IPS-18c (cell line): ENCODE results near the gene CELA2B.
"Not testable (repeated sequence)": the region's sequence is repeated elsewhere in the genome, so short reads cannot be mapped to it uniquely, and the experiment has no call there.

ENCODE experiments used
- H3K4me3 ChIP-seq: 2 replicates; pipeline ENCODE4 v1.7.0; 2013; ENCODE audit warnings: low read depth, mild to moderate bottlenecking, low read length, moderate library complexity; ENCODE audit not compliant: insufficient read depth
- H3K9me3 ChIP-seq: one replicate; pipeline ENCODE4 v1.6.1; 2013; ENCODE audit warnings: mild to moderate bottlenecking, low read length, moderate library complexity; ENCODE audit not compliant: control insufficient read depth, insufficient read depth

The CELA2B gene

DNA sequence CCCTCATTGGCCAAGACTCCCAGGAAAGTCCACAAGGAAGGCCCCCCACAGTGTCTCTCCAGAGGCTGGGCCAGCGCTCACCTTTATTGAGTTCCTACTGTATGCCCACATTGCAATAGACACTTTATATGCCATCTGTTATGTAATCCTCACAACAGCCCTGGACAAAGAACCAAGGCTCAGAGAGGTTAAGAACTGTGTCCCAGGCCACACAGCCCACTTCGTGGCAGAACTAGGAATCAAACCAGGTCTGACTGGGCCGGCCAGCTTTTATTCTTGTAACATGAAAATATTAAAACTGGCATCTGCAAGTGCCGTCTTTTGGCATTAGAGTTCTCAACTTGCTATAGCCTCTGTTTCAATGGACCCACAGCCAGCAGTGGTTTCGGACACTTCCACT lies 33.1 kb upstream of the CELA2B start:
- Histone ChIP-seq H3K9me3 (no peaks in the 10 kb centered on the region), H3K4me3 (no peak overlapping the region)

DNA sequence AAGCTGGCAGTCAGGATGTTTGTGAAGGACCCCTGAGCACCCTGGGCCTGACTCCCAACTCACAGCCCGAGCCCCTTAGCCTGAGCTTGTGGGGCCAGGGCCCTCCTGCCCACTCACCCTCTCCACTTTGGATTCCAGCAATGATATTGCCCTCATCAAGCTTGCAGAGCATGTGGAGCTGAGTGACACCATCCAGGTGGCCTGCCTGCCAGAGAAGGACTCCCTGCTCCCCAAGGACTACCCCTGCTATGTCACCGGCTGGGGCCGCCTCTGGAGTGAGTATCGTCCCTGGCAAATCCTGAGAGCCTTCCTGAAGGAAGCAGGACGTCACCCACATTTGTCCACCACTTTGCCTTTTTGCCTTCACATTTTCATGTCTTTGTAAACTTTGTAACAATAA lies 32.6 kb upstream of the CELA2B start:
- H3K4me3 ChIP-seq, result no peak overlapping the region
- H3K9me3 ChIP-seq, result no peaks in the 10 kb centered on the region

DNA sequence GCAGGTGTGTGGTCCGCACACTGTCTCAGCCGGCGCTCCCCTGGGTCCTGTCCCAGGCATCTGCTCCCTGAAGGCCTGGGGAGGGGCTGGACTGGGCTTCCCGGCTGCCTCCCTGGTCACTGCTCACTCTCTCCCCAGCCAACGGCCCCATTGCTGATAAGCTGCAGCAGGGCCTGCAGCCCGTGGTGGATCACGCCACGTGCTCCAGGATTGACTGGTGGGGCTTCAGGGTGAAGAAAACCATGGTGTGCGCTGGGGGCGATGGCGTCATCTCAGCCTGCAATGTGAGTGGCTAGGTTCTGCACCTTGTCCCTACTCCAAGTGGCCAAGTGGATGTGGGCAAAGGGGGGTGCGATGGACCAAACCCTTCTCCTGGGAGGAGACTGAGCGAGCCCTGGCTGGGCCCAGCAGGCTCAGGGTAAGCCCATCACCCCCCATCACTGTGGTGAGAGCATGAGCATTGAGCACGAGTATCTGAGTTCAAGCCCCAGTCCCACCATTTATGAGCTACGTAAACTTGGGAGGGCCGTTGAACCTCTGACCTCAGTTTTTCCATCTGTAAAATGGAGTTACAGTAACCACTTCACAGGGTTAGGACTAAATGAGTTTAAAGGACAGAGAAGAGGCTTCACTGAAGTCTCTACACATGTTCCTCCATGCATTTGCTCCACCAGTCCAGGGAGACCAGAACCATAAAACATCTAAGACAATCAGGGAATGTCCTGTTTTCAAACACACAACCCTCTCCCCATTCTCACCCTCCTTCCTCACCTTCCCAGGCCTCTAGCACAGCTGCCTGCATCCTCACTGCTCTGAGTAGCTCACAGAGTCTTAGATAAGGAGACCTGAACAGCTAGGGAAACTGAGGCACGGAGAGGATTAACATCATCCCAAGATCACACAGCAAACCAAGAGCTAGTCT lies 31.2 kb upstream of the CELA2B start:
- H3K4me3 ChIP-seq, result no peak overlapping the region
- no peaks in the 10 kb centered on the region for H3K9me3 ChIP-seq

DNA sequence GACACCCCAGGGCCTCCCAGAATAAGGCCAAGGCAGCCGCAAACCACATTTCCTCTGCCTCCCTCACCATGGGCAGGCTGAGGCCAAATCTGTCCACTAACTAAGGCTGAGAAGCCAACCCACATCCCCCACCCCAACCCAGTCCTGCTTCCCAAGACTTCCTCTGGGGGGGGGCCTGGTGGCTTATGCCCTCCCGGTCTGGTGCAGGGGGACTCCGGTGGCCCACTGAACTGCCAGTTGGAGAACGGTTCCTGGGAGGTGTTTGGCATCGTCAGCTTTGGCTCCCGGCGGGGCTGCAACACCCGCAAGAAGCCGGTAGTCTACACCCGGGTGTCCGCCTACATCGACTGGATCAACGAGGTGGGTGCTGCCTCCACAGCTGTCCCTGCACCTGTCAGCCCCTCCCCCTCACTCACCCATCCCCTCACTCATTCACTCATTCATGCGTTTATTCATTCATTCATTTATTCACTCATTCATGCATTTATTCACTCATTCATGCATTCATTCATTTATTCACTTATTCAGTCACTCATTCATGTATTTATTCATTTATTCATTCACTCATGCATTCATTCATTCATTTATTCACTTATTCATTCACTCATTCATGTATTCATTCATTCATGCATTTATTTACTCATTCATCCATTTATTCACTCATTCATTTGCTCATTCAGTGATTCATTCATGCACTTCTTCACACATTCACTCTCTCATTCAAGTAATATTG lies 30.3 kb upstream of the CELA2B start:
- Histone ChIP-seq H3K4me3 (no peak overlapping the region), H3K9me3 (no peaks in the 10 kb centered on the region)

DNA sequence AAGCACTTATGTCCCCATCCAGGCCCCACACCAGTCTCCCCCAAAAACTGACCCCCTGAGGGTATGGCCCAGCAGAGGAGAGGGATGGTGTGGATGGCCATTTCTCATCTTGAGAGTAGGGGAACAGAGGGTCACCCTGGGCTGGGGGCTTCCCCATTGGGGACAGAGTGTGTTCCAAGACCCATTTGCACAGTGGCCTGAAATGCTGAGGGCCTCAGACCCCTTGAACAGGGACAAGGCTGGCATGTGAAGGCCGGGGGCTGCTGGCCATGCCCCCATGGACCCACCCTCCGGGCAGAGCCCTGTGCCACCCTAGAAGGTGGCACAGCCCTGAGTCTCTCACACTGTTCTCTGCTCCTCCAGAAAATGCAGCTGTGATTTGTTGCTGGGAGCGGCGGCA lies 29.7 kb upstream of the CELA2B start:
- peaks cover 2% of the 10 kb centered on the region for H3K9me3 ChIP-seq
- H3K4me3 ChIP-seq, result no peak overlapping the region

DNA sequence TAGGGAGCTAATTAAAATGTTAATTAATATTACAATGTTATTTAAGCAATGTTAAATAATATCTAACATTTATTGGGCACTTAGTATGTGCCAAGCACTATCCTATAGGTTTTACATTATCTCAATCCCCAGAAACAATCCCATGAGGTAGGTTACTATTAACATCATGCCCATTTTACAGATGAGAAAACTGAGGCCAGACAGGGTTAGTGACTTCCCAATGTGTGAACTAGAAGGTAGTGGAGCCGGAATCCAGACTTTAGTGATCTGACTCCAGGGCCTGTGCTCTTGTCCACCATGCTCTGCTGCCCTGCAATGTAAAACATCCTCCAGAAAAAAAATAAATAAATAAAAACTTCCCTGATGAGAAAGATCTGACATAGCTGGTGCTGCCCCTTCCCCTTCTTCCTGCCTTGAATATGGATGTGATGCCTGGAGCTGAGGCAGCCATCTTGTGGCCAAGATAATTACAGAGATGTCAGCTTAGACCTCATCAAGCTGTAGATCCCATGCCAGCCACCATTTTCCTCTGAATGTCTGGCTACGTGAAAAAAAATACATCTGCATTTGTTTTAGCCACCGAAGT lies 26.9 kb upstream of the CELA2B start:
- Histone ChIP-seq H3K4me3 (no peak overlapping the region), H3K9me3 (peaks cover 2% of the 10 kb centered on the region)

DNA sequence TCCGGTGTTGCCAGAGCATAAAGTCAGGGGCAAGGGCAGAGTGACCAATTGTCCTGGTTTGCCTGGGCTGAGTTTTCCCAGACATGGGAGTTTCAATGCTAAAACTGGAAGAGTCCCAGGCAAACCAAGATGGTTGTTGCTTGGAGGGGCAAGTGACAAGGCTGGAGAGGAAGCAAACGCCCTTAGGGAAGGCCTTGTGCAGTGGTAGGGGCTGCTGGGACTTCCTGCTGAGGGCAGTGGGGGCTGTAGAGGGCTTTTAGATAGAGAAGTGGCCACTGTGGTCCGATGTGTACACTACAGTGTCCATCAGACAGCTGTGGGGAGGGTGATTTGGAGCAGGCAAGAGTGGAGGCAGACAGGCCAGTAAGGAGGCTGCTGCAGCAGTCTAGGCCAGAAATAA lies 26.3 kb upstream of the CELA2B start:
- no peak overlapping the region for H3K4me3 ChIP-seq
- H3K9me3 ChIP-seq, result peaks cover 2% of the 10 kb centered on the region

DNA sequence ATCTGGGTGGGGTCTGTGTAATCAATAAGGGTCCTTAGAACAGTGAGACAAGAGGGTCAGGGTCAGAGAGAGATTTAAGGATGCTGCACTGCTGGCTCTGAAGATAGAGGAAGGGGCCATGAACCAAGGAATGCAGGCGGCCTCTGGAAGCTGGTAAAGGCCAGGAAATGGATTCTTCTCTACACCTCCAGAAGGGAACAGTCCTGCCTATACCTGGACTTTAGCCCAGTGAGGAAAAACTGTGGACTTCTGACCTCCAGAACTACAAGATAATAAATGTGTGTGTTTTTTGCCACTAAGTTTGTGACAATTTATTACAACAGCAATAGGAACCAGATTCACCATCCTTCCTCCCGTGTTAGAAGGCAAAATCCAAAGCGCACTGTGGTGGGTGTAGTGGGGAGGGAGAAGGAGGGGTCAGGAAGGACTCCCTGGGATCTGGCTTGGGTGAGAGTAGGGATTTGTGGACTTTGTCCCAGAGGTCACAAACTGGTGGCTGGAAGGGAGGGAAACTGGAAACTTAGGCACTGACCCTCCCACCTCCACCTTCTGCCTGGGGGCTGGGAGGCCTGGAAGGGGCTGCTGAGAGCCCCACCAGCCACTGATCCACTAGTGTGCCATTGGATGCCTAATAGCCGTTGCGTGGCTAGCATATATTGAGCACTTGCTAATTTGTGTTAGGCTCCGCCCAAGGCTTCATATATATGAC lies 24.7 kb upstream of the CELA2B start:
- Histone ChIP-seq H3K9me3 (peaks cover 2% of the 10 kb centered on the region), H3K4me3 (no peak overlapping the region)

DNA sequence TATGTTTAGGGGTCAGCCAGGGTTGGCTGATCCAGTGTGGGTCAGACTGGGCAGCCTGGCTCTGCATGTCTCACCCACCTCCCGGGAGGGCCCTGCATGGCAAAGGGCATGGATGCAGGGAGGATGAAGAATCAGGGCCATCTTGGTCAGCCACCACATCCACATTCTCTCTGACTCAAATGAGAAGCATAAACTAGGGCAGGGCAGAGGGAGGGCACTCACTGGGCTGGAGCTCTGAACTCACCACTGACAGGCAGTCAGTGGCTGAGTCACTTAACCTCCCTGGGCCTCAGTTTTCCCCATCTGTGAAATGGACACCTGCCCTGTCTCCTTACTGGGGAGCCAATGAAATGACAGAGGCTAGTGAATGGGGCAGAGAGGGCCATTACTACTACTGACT lies 23.7 kb upstream of the CELA2B start:
- Histone ChIP-seq H3K9me3 (peaks cover 2% of the 10 kb centered on the region), H3K4me3 (no peak overlapping the region)

DNA sequence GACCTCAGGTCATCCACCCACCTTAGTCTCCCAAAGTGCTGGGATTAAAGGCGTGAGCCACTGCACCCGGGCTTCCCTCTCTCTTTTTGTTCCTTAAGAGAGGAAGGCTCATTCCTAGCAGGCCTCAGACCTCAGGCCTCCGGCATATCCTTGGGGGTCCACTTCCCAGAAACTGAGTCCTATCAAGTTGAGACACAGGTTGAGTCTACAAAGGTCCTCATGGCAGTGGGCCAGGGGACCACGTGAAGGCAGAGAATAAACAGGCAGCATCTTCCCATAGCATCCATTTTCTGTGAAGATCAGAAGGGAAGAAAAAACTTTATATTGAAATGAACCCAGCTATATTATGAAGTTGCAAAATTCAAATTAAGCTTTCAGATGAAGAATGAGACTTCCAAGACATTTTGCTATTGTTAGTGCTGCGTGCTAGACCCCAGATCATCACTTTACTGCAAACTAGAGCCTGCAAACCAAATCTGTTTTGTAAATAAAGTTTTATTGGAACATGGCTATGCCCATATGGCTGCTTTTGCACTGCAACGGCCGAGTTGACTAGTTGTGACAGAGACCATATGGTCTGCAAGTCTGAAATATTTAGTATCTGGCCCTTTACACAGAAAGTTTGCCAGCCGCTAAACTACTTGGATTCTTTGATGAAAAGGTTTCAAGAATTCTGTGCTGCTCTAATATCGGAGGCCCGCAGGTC lies 22.9 kb upstream of the CELA2B start:
- peaks cover 2% of the 10 kb centered on the region for H3K9me3 ChIP-seq
- no peak overlapping the region for H3K4me3 ChIP-seq

DNA sequence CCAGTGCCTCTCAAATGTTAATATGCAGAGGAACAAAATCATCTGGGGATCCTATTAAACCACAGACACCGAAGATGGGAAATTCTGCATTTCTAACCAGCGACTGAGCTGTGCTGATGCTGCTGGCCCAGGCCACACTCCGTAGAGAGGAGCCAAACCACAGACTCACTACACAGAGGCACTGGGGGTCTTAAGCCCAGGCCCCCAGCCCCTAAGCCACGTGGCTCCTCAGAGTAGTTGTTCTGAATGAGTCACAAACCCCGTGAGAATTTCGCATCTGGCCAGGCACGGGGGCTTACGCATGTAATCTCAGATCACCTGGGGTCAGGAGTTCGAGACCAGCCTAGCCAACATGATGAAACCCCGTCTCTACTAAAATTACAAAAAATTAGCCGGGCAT lies 22.2 kb upstream of the CELA2B start:
- H3K9me3 ChIP-seq, result peaks cover 2% of the 10 kb centered on the region

DNA sequence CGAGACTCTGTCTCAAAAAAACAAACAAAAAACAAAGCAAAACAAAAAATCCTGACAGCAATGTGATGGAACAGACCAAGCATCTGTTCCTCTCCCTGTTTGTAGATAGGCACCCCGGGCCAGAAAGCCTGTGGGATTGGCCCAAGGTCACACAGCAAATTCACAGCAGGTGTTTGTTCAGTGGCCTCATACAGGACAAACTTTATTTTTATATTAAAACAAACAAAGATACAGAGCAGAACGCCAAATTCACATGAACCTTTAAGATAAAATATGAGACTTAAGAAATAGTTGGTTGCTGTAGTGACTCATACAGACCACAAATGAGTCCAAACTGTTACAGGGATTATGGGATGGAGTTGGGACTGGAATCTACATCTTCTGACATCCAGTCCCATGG lies 21.6 kb upstream of the CELA2B start:
- H3K4me3 ChIP-seq, result no peak overlapping the region
- H3K9me3 ChIP-seq, result peaks cover 2% of the 10 kb centered on the region

More for the DNA sequence above, 22.2 kb upstream of the CELA2B start:
- H3K4me3 ChIP-seq, result no peak overlapping the region

DNA sequence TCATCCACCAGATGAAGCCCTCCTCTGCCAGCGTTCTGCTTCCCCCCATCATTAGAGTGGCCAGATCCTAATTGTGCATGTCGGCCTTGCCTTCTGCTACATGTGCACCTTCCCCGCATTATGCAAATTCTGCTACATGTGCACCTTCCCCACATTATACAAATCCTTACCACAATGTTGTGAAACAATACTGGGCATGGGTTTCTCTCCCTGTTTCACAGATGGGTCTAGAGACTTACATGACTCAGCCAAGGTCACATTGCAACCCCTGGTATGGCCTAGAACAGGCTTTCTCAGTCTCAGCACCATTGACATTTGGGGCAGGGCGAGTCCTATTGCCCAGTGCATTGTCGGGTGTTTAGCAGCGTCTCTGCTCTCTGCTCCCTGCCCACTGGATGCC lies 20.4 kb upstream of the CELA2B start:
- Histone ChIP-seq H3K9me3 (peaks cover 2% of the 10 kb centered on the region), H3K4me3 (no peak overlapping the region)

DNA sequence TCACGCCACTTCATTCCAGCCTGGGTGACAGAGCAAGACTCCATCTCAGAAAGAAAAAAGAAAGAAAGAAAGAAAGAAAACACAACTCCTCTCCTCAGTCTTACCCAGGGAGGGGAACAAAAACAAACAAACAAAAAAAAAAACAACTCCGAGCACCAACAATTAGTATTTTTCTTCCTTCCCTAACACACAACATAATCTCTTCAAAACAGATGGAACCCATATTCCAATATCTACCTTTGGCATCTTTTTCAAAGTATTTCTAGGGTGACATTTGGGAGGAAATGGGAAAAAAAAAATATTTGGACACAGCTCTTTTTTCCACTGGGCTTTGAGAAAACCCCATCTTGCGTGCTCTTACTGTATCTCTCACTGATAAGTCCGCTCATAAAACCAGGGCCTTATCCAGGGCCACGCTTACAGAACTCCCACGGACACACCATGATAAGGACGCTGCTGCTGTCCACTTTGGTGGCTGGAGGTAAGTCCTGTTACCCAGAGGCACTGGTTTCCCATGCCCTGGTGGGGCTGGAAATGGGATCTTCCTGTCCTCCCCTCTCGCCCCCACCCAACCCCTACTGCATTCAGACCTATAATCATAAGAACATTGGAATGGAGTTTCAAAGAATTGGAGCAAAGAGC lies 19.5 kb upstream of the CELA2B start, which contains the start of gene CELA2A:
Gene CELA2A (plus strand): TSS at position 420 of the 642 bp plus-strand sequence. CDS start 22 bp downstream, at position 442.
- Histone ChIP-seq H3K9me3 (no peaks in the 10 kb centered on the region), H3K4me3 (no peak within 1 kb of the TSS)

DNA sequence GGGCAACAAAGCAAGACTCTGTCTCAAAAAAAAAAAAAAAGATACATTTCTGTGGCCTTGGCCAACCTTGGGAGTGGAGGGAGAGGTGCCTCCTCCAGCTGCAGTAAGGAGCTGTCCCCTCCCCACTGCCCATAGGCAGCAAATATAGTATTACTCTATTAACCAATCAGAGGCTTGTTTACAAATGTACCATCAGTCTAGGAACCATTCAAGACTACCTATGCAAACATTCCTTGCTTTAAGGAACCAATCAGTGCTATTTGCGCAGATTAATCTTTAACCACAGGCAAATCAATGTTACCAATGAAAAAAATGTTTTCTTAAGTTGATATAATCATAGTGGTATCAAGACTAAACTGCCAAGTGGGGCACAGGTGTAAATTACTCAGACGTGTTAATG lies 18.3 kb upstream of the CELA2B start:
- H3K4me3 ChIP-seq, result no peak overlapping the region

DNA sequence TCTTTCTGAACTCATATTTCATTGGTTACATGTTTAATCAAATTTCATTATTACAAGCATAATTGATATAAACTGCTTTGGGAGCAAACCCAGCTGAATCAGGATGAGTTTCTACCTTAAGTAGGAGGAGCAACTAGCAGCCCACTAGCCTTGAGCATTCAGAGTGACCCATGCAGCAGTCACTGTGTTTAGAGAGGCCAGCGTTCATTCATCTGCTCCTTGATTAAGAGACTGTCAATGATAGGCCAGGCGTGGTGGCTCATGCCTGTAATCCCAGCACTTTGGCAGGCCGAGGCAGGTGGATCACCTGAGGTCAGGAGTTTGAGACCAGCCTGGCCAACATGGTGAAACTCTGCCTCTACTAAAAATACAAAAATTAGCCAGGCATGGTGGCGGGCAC lies 17.5 kb upstream of the CELA2B start:
- not testable (repeated sequence) for H3K9me3 ChIP-seq, H3K4me3 ChIP-seq

More for the DNA sequence above, 18.3 kb upstream of the CELA2B start:
- no peaks in the 10 kb centered on the region for H3K9me3 ChIP-seq
